Measurements from ENCODE around the gene SATL1. TPM values are rescaled to one million over a fixed set of nuclear protein-coding genes. Genes with fewer than 3 reads are reported as not detected.

SATL1 gene
- total and polyA plus RNA-seq, 9 of the 15 experiments (the other 6 are each of a cell fraction or from before 2014, with no cell fraction given), result 0.03 to 0.07 (median 0.05) TPM; not detected in 3

- intact Hi-C loops (cut with micrococcal nuclease) (loop anchor here (10.0 kb wide), 1 partner anchor 1007 kb away; no protein-coding TSS in a partner anchor), in situ Hi-C loops (cut with MboI) (no loop called here)
- CTCF ChIA-PET (ENCODE audit: low intra/inter-chr PET ratio), result no interaction called here
- no peak overlapping the region for H2AFZ ChIP-seq (ENCODE audit: low read depth, low read length)
- no peaks in the 10 kb centered on the region for H3K27me3 ChIP-seq (ENCODE audit: control insufficient read depth in 2 of 2, insufficient read depth in 2 of 2, low read length in 2 of 2)
- no peak overlapping the region for H3K4me2 ChIP-seq (ENCODE audit: insufficient read depth, low read length)
- FAIRE-seq (no peak), ATAC-seq (no peak), DNase-seq (ENCODE audit: extremely low read depth in 1 of 4, low spot score in 3 of 4) (no peak)
- no peaks in the 10 kb centered on the region for H3K4me1 ChIP-seq (replicated peaks in 1 of 2; ENCODE audit: control insufficient read depth in 2 of 2, insufficient read depth in 2 of 2, low read length in 2 of 2)
- no peaks in the 10 kb centered on the region for H3K36me3 ChIP-seq (ENCODE audit: control insufficient read depth, insufficient read depth, low read length)
- WGBS (ENCODE audit: insufficient coverage, low coverage, missing lambda C conversion rate), result 0% methylated on average over 1 of the region's 1 CpG
- no peak overlapping the region for H3K4me3 ChIP-seq
- H3K79me2 ChIP-seq (ENCODE audit: control insufficient read depth, insufficient read depth, low read length), result no peaks in the 10 kb centered on the region
- no TSS peak for BruUV-seq (replicated peaks)
- no peaks in the 10 kb centered on the region for H3K9me1 ChIP-seq (ENCODE audit: control insufficient read depth, insufficient read depth, low read length)
- H4K20me1 ChIP-seq (replicated peaks; ENCODE audit: control insufficient read depth, insufficient read depth, low read length), result no peaks in the 10 kb centered on the region
- H3K27ac ChIP-seq (ENCODE audit: extremely low read depth, low read depth, low read length), result no peak overlapping the region
- no peak overlapping the region for H3K9ac ChIP-seq (ENCODE audit: insufficient read depth in 1 of 2, low read depth in 2 of 2, low read length in 2 of 2)
- H3K9me3 ChIP-seq (replicated peaks; ENCODE audit: control insufficient read depth, insufficient read depth, low read depth, low read length), result no peaks in the 10 kb centered on the region
- POLR2A ChIA-PET, result no interaction called here
- TF ChIP-seq ZNF280A (IDR thresholded peaks at IDR 0.05; ENCODE audit: low read depth, partially characterized antibody) (no peak), CAMTA2 (CRISPR knock-in tag; conservative IDR thresholded peaks at IDR 0.05) (no peak), PRPF4 (IDR thresholded peaks at IDR 0.05; ENCODE audit: insufficient read depth, low read depth, low read length, poor library complexity, severe bottlenecking) (no peak), ZSCAN32 (CRISPR knock-in tag; IDR thresholded peaks at IDR 0.05) (no peak), ZFP91 (CRISPR knock-in tag; IDR thresholded peaks at IDR 0.05) (no peak), ZNF696 (CRISPR knock-in tag; conservative IDR thresholded peaks at IDR 0.05) (no peak), E2F8 (IDR thresholded peaks at IDR 0.05; ENCODE audit: low read depth, partially characterized antibody) (no peak), MTA1 (IDR thresholded peaks at IDR 0.05; ENCODE audit: borderline replicate concordance) (no peak), NEUROD1 (IDR thresholded peaks at IDR 0.05; ENCODE audit: borderline replicate concordance, low read depth, low read length, partially characterized antibody) (no peak)
Observed at GRCh38 chrX:85051627-85052026, 192.0 kb downstream of the SATL1 start.

Data from K562 (cell line).